NCI-H1436 (cell line): ENCODE measurements around the gene SHLD1.
A peak's percentile ranks its signal among the peaks of the same experiment; 100 is the strongest.

Experiments used
- DNase-seq: peaks from one replicate; lab custom pipeline; 2025; lab: John Stamatoyannopoulos, UW

The SHLD1 gene

DNA sequence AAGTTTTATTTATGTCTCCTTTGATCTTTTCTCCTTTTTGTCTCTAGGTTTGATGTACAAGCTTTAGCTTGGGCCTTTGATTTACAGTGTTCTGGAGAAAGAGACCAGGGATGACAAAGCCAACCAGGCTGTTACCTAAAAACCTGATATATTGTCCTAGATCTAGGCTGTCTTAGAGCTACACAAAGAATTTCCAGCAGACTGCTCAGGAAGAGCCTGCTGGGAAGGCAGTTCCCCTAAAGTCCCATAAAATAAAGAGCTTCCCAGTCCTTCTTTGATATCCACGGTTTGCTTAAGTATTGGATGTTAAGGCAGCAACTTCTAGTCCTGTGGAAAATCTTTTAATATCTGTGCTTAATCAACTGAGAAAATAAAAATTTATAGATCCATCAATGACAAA is 70.5 kb downstream of the SHLD1 start:
- no peak for DNase-seq

DNA sequence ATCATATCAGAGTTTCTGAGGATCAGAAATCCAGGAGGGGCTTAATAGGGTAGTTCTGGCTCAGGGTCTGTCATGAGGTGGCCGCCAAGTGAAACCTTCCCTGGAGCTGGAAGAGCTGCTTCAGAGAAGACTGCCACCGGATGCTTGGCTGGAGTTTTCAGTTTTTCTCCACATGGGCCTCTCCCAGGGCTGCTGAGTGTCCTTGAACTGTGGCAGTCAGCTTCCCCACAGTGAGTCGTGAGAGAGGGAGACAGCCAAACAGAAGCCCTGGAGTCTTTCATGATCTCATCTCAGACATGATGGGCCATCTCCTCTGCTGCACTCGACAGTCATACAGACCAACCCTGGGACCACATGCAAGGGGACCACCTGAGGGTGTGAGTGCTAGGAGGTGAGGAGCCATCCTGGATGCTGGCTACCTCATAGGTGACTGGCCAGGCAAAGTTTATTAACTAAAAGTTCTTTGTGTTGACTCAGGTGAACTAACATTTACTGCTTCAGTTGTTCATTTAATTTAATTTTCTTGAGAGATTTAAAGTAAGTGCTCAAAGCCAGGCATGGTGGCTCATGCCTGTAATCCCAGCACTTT is 71.5 kb downstream of the SHLD1 start:
- no peak for DNase-seq

DNA sequence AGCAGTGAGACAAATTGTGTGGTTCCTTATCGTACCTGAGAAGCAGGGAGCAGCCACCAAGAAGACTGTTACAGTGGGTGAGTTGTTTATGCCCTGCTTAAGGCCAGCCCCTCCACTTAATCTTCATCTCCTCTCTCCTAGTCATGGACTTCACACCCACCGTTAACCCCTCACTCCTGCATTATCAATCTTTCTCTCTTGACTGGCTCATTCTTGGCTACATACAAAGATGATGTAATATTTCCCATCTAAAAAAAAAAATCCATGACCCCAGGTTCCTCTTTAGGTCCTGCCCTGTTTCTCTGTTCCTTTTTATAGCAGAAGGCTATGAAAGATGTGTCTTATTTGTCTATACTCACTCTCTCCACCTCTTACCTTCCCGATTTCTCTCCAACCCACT is 72.4 kb downstream of the SHLD1 start:
- no peak for DNase-seq

GRCh38 chr20:5825130-5825719 is 75.0 kb downstream of the SHLD1 start:
- no peak for DNase-seq

DNA sequence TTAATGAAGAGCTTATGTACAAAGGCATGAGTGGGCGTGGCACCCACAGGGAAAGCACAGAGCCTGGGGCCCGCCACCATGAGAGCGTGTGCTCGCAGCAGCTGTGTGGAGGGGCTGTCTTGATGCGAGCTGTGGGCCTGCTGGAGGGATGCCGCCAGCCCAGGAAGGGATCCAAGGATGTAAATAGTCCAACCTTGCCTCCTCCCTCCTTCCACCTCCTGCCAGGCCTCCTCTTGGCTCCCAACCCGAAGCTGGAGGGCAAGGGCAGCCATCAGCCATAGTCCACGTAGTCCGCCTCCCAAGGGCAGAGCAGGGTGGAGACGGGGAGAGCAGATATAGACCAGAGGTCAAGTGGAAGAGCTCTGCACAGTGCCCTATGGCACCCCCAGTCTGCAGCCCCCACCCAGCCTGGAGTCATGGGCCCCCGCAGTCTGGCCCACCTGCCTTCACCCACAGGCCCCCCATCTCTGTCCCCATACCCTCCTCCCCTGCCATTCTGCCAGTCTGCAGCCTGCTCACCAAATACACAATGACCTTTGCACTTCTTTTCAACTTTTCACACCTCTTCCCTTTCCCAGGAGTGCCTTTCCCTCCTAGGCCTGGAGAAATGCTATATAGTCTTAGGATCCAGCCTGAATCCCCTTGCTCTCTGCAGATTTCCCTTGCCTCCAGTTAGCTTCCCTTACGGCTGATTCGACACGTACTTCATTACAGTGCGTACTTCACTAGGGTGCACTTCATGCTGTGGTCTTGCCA is 77.1 kb downstream of the SHLD1 start:
- no peak for DNase-seq

- no peak for DNase-seq
These were observed 77.7 kb downstream of the SHLD1 start for GRCh38 chr20:5827861-5828260.

- DNase-seq = no peak
These were observed 79.1 kb downstream of the SHLD1 start for GRCh38 chr20:5829241-5829809.

DNA sequence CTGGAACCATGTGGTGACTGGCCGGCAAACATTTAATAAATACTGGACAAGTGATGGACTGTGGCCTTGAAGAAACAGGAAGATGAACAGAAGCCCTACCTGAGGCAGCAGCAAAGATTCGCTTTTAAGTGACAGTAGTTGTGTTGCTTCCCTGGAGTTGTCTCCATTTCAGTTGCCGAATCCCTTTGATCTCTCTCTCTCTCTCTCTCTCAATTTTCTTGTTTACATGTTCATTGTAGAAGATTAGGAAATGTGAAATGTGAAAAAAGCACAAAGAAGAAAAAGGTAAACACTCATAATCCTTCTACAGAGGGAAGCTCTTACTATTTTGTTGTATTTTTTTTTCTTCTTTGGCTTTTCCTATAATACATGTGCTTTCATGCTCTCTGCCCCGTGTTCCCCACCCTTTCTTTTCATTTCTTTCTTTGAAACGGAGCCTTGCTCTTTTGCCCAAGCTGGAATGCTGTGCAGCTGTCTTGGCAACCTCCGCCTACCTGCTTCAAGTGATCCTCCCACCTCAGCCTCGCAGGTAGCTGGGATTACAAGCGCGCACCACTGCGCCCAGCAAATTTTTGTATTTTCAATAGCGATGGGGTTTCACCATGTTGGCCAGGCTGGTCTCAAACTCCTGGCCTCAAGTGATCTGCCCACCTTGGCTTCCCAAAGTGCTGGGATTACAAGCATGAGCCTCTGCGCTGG is 81.5 kb downstream of the SHLD1 start:
- no peak for DNase-seq

- DNase-seq = no peak
These were observed 83.2 kb downstream of the SHLD1 start for GRCh38 chr20:5833309-5833941.

DNA sequence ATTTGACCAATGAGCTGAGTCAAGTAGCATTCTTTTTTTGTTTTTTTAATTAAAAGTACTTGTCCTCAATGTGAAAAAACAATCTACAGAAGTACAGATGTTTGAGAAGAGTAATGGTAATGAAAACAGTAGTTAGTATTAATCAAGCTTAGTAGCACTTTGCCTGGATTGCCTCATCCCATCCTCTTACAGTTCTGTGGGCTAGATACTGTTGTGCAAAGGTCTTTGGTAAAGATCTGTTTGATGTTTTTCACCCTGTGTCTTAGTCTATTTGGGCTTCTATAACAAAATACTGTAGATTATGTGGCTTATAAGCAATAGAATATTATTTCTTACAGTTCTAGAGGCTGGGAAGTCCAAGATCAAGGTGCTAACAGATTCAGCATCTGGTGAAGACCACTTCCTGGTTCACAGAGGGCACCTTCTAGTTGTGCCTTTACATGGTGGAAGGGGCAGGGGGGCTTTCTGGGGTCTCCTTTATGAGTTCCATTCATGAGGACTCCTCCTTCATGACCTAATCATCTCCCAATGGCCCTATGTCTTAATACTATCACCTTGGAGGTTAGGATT is 84.3 kb downstream of the SHLD1 start:
- DNase-seq = no peak

GRCh38 chr20:5835321-5835821 is 85.2 kb downstream of the SHLD1 start:
- no peak for DNase-seq

DNA sequence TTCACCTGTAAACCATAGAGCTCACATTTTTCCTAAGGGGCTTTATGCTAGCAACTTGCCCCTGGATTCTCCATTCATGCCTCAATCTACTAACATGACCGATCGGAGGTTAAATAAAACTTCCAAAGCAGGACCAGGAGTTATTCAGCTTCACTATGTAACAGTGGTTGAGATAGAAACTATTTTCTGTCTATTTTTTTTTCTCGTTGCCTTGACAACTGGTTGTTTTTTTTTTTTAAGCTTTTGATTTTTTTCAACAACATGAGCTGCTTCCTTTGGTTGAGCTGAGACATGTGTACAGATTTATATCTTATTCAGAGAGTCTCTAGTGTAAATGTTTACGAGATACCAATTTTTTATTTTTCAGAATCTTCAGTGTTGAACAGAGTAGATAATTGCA is 85.7 kb downstream of the SHLD1 start:
- DNase-seq = no peak

DNA sequence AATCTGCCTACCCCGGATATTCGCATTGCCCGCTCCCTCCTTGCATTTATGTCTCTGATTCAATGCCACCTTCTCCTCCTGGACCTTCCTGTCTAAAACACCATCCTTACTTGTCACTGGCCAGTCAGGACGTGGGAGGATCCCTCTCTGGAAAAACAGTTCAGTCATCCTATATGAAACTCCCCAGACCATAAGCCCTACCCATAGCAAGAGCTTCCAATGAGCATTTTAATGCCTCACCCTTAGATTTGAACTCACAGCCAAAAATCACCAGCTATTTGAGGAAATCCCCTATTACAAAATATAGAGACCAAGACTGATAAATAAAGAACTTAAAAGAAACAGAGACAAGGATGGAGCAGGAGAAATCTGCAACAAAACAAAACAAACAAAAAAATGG is 86.4 kb downstream of the SHLD1 start:
- DNase-seq = no peak

GRCh38 chr20:5840411-5841002 is 90.3 kb downstream of the SHLD1 start:
- no peak for DNase-seq

GRCh38 chr20:5841522-5841921 is 91.3 kb downstream of the SHLD1 start:
- DNase-seq = no peak

DNA sequence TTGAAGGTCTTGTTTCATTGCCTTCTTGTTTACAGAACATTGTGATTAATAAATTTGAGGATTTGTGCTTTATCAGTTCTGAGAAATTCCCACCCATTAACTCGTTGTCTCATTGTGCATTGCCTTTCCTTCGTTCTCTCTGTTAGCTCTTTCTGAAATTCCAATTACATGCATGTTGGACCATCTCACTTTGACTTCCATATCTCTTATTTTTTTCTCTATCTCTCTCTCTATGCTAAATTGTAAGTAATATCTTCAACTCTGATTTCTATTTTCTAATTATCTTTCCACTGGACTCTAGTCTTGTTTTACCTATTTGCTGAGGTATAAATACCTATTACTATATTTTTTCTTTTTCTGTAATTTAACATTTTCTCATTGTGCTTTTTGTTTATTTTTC is 92.3 kb downstream of the SHLD1 start:
- no peak for DNase-seq

- no peak for DNase-seq
These were observed 92.9 kb downstream of the SHLD1 start for GRCh38 chr20:5843054-5843592.

DNA sequence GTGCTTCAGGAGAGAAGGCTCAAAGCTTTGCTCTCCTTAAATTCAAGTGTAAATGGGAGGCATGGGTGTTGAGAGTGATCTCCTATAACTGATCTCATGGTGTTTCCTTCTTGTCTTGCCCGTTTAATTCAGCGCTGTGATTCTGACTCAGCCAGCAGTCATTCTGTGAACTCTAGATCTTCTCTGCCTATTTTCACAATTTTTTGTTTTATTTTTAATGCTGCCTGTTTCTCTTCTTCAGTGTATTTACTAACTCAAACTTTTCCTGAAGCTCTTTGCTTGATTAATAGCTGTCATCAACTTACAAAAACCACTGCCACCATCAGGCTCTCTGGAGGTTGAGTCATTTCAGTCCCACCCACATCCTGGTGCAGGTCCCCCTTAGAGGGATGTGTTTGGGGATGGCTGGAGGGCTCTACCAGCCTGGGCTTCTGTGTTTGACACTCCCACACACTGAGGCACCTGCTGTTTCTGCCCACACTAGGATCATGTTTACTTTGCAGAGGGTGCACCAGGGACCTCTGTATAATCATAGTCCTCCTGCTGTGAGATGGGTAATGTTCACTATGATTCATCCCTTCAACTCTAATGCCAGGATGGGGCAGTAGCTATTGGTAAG is 94.0 kb downstream of the SHLD1 start:
- peak; percentile 22 for DNase-seq

DNA sequence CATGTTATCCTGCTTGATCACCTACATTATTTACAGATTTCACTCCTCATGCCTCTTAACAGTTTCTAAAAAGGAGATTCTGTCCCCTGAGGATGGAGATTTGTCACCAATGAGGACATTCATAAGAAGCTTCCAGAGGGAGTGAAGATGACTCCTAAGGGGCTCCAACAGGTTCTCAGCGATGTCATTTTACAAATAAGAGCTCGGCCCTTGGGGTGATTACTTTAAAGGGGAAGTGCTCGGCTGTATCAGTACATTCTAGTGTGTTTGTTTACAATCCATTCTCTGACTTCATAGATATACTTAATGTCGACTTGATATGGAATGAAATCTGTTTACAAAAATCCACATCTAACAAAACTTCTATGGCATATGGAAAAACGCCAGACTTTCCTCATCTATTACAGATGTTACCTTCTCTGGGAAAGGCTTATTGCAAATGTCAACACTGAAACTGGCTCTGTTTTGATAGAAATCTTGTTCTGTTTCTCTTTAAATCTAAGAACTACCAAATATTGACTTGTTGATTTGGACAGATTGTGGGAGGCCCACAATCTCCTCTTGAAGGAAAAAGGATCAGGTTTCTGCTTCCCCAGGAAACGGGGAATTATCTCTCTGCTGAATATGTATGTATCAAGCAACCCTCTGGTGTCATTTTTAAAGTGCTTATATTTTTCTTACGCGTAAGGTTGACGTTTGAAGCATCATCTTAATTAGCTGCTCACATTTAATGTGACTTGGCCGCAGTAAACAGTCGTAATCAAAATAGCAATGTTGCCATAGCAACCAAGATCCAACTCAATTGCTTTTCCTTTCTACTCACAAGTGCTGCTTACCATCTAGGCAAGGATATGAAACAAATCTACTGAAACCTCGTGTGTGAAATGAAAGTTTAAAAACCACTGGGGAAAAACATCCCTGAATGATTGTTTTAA is 95.7 kb downstream of the SHLD1 start:
- DNase-seq = peak; percentile 80
